Endothelial cell of umbilical vein (primary cell): Measurements from ENCODE around the gene NXPE3. TPM values are rescaled to one million over a fixed set of nuclear protein-coding genes. Genes with fewer than 3 reads are reported as not detected.
"Not testable (repeated sequence)": the region's sequence is repeated elsewhere in the genome, so short reads cannot be mapped to it uniquely, and the experiment has no call there.

ENCODE experiments used
- BruUV-seq: library from RNA; stranded (reverse); fragments of 400-500 nt; replicated peaks from 2 replicates; lab custom pipeline; 2021; lab: Mats Ljungman, UMichigan
- CTCF ChIA-PET: fragments of 300-600, 350-600 bp; sonication (Branson Sonifier 250); formaldehyde crosslinking; loops from one replicate; lab custom pipeline; 2021; ENCODE audit warnings: antibody characterized with exemption, inconsistent platforms; lab: Charles Lee
- POLR2A ChIA-PET: fragments of 300-600, 350-600 bp; sonication (Branson Sonifier 250); formaldehyde crosslinking; loops from one replicate; lab custom pipeline; 2021; ENCODE audit warnings: antibody characterized with exemption, inconsistent platforms; lab: Charles Lee
- DNase-seq: peaks from one replicate; pipeline ENCODE4 v3.0.0-alpha.2; 2011; ENCODE audit warnings: low read depth, low spot score
- FAIRE-seq: peaks from 2 replicates; lab custom pipeline; 2011; peaks lifted over from hg19 to GRCh38; lab: Jason Lieb, UNC
- H2AFZ ChIP-seq: 2 replicates; pipeline ENCODE4 v1.6.0; 2012; ENCODE audit warnings: low read depth, low read length, control low read depth, inconsistent platforms
- H3K27ac ChIP-seq: 2 replicates; pipeline ENCODE4 v1.5.1; 2011; ENCODE audit warnings: low read depth, mild to moderate bottlenecking, control low read depth, low read length, moderate library complexity; ENCODE audit not compliant: insufficient read depth
- H3K27me3 ChIP-seq, 2 experiments: 2 replicates each; pipeline versions ENCODE4 v1.6.0 to v1.6.1; 2011; ENCODE audit warnings: low read length in 2 of 2, mixed read lengths in 1 of 2; ENCODE audit not compliant: control insufficient read depth in 2 of 2, insufficient read depth in 2 of 2
- H3K36me3 ChIP-seq, 2 experiments: 2 replicates in 1 of 2; 3 replicates in 1 of 2; pipeline ENCODE4 v1.5.1; 2011; ENCODE audit warnings: low read length in 2 of 2, mild to moderate bottlenecking in 1 of 2, moderate library complexity in 1 of 2; ENCODE audit not compliant: control insufficient read depth in 2 of 2, insufficient read depth in 2 of 2; ENCODE audit errors: extremely low read depth in 1 of 2
- H3K4me1 ChIP-seq: 3 replicates; pipeline ENCODE4 v1.5.1; 2011; ENCODE audit warnings: mild to moderate bottlenecking, low read length; ENCODE audit not compliant: control insufficient read depth, insufficient read depth; ENCODE audit errors: extremely low read depth
- H3K4me2 ChIP-seq: 2 replicates; pipeline ENCODE4 v1.6.1; 2011; ENCODE audit warnings: low read length, control low read depth, mixed read lengths; ENCODE audit not compliant: insufficient read depth
- H3K4me3 ChIP-seq, 3 experiments: fragments of 200-600 bp in 1 of 3; sonication (generic), shearing (Covaris generic) in 1 of 3; replicated peaks in 1 of 3; 2 replicates each; pipeline ENCODE4 v1.5.1; 2011 to 2016; ENCODE audit warnings: control low read depth in 3 of 3, low read length in 3 of 3, mild to moderate bottlenecking in 2 of 3, inconsistent platforms in 1 of 3, low read depth in 1 of 3, moderate library complexity in 1 of 3; ENCODE audit not compliant: insufficient read depth in 1 of 3
- H3K79me2 ChIP-seq: 2 replicates; pipeline ENCODE4 v1.6.0; 2012; ENCODE audit warnings: low read length, inconsistent platforms; ENCODE audit not compliant: control insufficient read depth, insufficient read depth
- H3K9ac ChIP-seq: replicated peaks from 2 replicates; pipeline ENCODE3; 2011; ENCODE audit warnings: low read length, control low read depth; ENCODE audit not compliant: insufficient read depth; ENCODE audit errors: extremely low read depth
- H3K9me1 ChIP-seq: replicated peaks from 3 replicates; pipeline ENCODE4 v1.6.0; 2011; ENCODE audit warnings: mild to moderate bottlenecking, low read length; ENCODE audit not compliant: control insufficient read depth, insufficient read depth; ENCODE audit errors: extremely low read depth
- H3K9me3 ChIP-seq: replicated peaks from 2 replicates; pipeline ENCODE4 v1.5.1; 2012; ENCODE audit warnings: low read length, inconsistent platforms; ENCODE audit not compliant: control insufficient read depth, insufficient read depth
- H4K20me1 ChIP-seq: replicated peaks from 2 replicates; pipeline ENCODE3; 2011; ENCODE audit warnings: mild to moderate bottlenecking, low read length; ENCODE audit not compliant: control insufficient read depth, insufficient read depth; ENCODE audit errors: extremely low read depth
- MYC ChIP-seq: IDR thresholded peaks from one replicate; pipeline ENCODE4 v1.6.1; 2011; ENCODE audit warnings: mild to moderate bottlenecking, low read depth, low read length
- POLR2A ChIP-seq: IDR thresholded peaks from 2 replicates; pipeline ENCODE4 v1.6.1; 2012; ENCODE audit warnings: low read depth, mild to moderate bottlenecking, control low read depth, low read length
- POLR2AphosphoS5 ChIP-seq: IDR thresholded peaks from 2 replicates; pipeline ENCODE4 v1.6.1; 2012; ENCODE audit warnings: low read depth, mild to moderate bottlenecking, control low read depth, low read length, moderate library complexity; ENCODE audit not compliant: insufficient read depth
- dilution Hi-C: fragments of 300-500 bp; cut with MboI; formaldehyde crosslinking; loops from one replicate; pipeline ENCODE4 v1.15.0; 2019; ENCODE audit warnings: low sequenced_read_pairs; ENCODE audit not compliant: extremely low pct_ligation_motif_present
- intact Hi-C: fragments of 100-400 bp; cut with micrococcal nuclease; formaldehyde crosslinking; loops from one replicate; pipeline ENCODE4 v1.10.0; 2022
- polyA plus RNA-seq, 4 experiments: library from polyadenylated mRNA; depleted of rRNA in 3 of 4; stranded (reverse) in 3 of 4; unstranded in 1 of 4; fragments of >200 nt; gene quantifications; 2 replicates each; pipeline versions ENCODE4 v1.2.1 to v1.2.3, GENCODE V29; 2011 to 2012; ENCODE audit warnings: missing spikeins in 1 of 4
- total RNA-seq: library from RNA; stranded (reverse); gene quantifications from 2 replicates; pipeline ENCODE4 v1.2.3, GENCODE V29; 2021

Gene NXPE3
- total and polyA plus RNA-seq, 2 donors (not counting 3 experiments of a cell fraction or from before 2014, with no cell fraction given): 13.7 to 20.3 TPM

- Histone ChIP-seq H3K79me2 (peaks cover 3% of the 10 kb centered on the region), H2AFZ (no peak overlapping the region), H3K27ac (no peak overlapping the region), H3K27me3 (no peaks in the 10 kb centered on the region), H3K4me3 (no peak overlapping the region), H3K9me3 (no peaks in the 10 kb centered on the region), H3K36me3 (peaks cover 8 to 22% of the 10 kb centered on the region in 2 experiments), H4K20me1 (no peaks in the 10 kb centered on the region), H3K9me1 (no peaks in the 10 kb centered on the region), H3K4me2 (no peak overlapping the region), H3K9ac (no peak overlapping the region), H3K4me1 (peaks cover 5% of the 10 kb centered on the region)
- DNase-seq (no peak), FAIRE-seq (no peak)
- CTCF ChIA-PET: interaction anchor here (1.7 to 4.3 kb wide), 3 partner anchors 319 to 366 kb away, joined by 3 to 28 read pairs (median 8); no protein-coding TSS in a partner anchor
- dilution Hi-C loops (loop anchor here (25.0 kb wide), 1 partner anchor 300 kb away; no protein-coding TSS in a partner anchor), intact Hi-C loops (no loop called here)
- POLR2A ChIA-PET: no interaction called here
- TF ChIP-seq POLR2AphosphoS5 (peak; percentile 39), POLR2A (peak; percentile 65), MYC (no peak)
- no TSS peak for BruUV-seq
Observed at GRCh38 chr3:101862416-101863165, 83.6 kb downstream of the NXPE3 start.

GRCh38 chr3:101864926-101865325 is 85.9 kb downstream of the NXPE3 start:
- FAIRE-seq: not testable (repeated sequence)
- POLR2A ChIA-PET: interaction anchor here (1.5 kb wide), 1 partner anchor 16 kb away, joined by 6 read pairs; the partner anchor contains the start of gene NFKBIZ

More at GRCh38 chr3:101864926-101865325, 85.9 kb downstream of the NXPE3 start:
- BruUV-seq, intact Hi-C loops, H4K20me1 ChIP-seq, H3K9me1 ChIP-seq, H3K4me3 ChIP-seq, H3K4me2 ChIP-seq, H3K9ac ChIP-seq, H3K9me3 ChIP-seq, H3K36me3 ChIP-seq, H3K27ac ChIP-seq, H3K79me2 ChIP-seq, H2AFZ ChIP-seq, H3K27me3 ChIP-seq, DNase-seq: not testable (repeated sequence)
- peaks cover 17% of the 10 kb centered on the region for H3K4me1 ChIP-seq
- dilution Hi-C loops: loop anchor here (25.0 kb wide), 1 partner anchor 297 kb away; no protein-coding TSS in a partner anchor
- CTCF ChIA-PET: interaction anchor here (1.3 to 4.3 kb wide), 3 partner anchors 12 to 360 kb away, joined by 3 to 28 read pairs (median 7); no protein-coding TSS in a partner anchor
